ENCODE data around the gene MLLT10.

MLLT10 gene

GRCh38 chr10:21737106-21737505, 203.1 kb downstream of the MLLT10 start:
- DNase-seq (ENCODE audit: low read depth, low spot score), result no peak

DNA sequence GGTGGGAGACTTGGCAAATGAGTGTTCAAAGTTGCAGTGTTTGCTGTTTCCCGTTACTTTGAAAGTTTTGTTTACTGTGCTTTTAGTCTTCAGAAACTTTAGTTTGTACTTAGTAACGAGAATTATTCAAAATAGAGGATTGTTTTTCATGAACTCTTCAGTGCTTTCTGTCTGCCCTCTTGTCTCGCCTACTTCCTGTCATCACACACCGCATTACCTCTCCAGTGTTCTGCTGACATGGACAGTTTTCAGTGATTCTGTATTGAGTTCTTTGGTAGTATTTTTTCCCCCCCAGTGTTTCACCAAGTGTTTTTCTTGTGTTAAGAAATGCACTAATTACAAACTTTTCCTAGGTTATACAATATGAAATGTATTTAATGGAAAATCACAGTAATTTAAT, 207.0 kb downstream of the MLLT10 start:
- no peak for DNase-seq (ENCODE audit: low read depth, low spot score)

- no peak for DNase-seq (ENCODE audit: low read depth, low spot score)
These were observed 208.8 kb downstream of the MLLT10 start for GRCh38 chr10:21742740-21743412.

GRCh38 chr10:21744223-21744622, 210.2 kb downstream of the MLLT10 start:
- DNase-seq (ENCODE audit: low read depth, low spot score), result no peak

GRCh38 chr10:21746118-21746517, 212.1 kb downstream of the MLLT10 start:
- no peak for DNase-seq (ENCODE audit: low read depth, low spot score)

- DNase-seq (ENCODE audit: low read depth, low spot score), result no peak
These were observed 213.8 kb downstream of the MLLT10 start for GRCh38 chr10:21747809-21748208.

DNA sequence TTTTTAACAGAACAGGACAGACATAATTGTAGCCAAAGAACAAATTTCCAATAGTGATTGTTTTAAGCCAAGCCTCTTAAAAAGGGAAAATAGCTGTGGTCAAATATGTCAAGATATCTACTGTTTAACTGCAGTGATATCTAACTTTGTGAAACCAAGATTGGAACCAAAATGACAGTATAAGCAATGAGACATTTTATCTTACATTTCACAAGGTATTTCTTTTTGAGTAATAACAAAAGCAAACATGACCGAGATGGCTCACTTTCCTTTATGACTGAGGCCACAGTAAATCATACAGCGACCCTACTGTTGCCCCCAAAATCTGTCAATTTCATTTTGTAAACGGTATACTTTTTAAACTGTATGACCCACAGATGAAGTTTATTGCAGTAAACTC, 215.8 kb downstream of the MLLT10 start:
- DNase-seq (ENCODE audit: low read depth, low spot score), result no peak

- no peak for DNase-seq (ENCODE audit: low read depth, low spot score)
These were observed 216.4 kb downstream of the MLLT10 start for GRCh38 chr10:21750424-21750823.

DNA sequence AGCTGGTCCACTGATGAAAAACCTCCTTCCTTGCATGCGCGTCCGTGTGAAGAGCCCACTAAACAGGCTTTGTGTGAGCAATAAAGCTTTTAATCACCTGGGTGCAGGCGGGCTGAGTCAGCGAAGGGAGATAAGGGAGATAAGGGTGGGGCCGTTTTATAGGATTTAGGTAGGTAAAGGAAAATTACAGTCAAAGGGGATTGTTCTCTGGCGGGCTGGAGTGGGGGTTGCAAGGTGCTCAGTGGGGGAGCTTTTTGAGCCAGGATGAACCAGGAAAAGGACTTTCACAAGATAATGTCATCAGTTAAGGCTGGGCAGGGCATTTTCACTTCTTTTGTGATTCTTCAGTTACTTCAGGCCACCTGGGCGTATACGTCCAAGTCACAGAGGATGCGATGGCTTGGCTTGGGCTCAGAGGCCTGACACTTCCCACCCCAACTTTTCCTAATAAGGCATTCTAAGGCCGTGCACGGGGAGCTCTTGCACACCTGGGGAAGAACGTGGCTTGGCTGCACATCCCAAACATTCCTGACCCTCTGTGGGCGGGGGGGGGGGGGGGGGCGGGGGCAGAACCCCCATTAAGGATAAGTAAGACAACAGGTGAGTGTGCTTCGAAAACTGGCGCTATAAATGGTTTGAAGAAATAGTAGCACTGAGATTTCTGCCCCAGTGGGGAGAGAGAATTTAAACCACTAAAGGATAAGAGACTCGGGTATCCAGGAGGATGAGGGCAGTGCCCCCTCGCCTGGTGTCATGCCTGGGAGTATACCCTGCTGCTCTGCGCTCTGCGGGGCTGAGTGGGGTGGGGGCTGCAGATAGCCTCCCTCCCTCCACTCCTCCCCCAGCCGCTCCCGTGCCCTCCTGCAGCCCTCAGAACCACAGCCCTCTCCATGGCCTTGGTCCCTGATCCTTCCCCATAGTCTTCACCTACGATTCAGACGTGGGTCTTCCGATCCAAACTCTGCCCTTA, 217.6 kb downstream of the MLLT10 start:
- DNase-seq (ENCODE audit: low read depth, low spot score), result peak; percentile 96

DNA sequence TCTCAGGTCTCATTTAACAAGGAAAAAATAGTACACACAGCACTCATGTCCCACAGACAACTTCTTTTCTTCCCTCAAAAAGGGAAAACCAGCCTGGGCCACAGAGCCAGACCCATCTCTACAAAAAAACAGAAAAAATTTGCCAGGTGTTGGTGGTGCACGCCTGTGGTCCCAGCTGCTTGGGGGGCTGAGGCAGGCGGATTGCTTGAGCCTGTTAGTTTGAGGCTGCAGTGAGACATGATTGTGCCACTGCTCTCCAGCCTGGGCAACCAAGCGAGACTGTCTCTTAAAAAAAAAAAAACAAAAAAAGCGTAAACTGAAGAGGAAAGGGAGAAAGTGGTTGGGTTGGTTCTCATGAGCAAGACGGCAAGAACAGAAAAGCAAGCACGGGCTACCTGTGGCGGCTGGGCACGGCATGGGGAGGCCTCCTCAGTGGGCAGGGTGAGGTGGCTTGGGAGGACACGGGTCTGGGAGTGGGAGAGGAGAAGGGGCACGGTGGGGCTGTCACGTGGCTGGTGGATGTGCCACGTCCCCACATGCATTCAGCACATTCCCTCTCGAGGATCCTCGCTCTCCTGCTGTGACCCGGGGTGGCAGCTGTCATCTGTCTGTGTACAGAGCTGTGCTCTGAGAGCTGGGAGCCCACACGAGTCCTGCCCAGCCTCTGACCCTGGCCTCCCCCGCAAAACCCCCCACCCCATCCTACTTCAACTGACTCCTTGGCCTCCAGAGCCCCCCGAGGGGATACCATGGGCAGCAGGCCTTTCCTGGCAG, 219.7 kb downstream of the MLLT10 start:
- no peak for DNase-seq (ENCODE audit: low read depth, low spot score)

DNA sequence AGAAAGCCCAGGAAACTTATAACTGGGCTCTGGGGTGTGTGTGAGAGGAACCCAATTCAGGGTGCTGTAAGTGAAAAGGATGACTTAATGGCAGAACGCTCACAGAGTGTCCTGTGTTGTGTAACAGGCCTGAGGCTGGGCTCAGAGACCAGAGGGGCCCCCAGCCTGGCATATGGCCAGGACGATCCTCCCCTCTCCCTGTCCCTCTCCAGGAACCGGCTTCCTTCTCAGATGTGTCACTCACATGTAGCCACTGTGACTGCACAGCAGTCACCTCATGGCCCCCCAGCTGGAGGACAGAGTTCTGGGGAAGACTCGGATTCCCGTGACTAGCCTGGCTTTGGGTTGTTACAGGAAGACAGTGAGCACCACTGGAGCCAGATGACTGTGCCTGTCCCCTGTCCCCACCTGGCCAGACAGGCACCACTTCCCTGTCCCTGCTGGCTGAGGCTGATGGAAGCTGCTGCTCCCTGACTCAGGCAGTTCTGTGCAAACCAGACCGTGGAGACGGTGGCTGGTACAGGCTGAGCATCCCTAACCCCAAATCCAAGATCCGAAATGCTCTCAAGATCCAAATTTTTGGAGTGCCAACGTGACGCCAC, 220.5 kb downstream of the MLLT10 start:
- no peak for DNase-seq (ENCODE audit: low read depth, low spot score)

DNA sequence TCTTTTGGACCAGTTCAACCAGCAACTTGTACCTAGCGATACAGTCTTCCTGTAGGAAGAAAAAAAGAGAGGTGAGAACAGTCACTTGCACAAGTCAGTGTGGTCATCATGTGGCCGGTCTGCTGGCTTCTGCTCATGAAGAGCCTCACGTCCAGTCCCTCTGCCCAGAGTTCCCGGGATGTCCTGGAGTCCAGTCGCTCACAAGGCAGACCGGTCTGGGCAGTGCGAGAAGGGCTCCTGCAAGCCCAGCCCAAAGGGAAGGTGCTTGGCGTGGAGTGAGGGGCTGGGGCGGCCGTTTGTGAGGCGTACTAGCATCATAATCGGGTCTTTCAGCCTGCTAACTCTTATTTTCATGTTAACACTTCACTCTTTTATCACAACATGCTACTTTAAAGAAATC, 222.7 kb downstream of the MLLT10 start:
- DNase-seq (ENCODE audit: low read depth, low spot score), result no peak

DNA sequence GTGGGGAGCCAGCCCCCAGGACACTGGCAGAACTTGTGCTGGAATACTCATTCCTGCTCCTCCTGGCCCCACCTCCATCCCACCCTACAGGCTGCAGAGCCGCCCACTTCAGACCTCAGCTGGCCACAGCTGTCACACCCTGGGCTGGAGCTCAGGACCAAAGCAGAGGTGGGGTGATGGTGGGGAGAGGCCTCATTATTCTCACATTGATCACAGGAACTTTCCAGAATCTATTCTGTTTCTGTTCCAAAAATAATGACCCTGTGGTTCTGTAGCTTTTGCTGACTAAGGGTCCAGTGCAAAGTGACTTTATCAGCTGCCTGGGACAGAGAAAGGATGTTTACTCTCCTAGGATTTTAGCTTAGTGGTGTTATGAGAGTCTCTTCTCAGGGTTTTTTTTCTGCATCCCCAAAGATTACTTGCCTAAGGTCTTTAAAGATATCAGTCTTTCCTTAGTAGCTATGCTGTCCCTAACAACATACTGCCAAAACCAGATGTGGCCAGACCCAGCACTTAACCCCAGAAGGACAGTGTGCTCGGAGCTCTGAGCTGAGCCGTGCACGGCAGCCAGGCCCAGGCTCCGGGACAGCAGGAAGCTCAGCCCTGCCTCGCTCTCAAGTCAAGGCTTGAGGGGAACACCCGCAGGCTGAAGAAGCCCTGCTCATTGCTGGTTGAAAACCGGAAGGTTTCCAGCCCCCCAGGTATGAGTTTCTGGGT, 223.3 kb downstream of the MLLT10 start:
- no peak for DNase-seq (ENCODE audit: low read depth, low spot score)

DNA sequence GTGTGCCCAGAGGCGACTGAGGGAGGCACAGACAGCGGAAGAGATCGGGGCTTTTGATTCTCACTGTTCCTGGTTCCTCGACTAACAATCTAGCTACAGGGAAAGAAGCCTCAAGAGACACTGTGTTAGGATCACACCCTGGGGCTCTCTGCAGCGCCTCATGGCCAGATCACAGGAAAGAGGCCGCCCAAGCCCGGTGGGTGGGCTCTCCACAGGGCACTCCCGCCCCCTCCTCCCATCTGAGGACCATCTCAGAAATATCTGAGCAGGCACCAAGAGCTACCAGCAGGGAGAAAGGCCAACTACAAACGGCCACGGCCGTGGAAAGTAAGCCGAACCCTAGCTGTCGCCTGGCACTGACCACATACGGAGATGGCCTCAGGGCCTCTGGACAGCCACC, 224.2 kb downstream of the MLLT10 start:
- no peak for DNase-seq (ENCODE audit: low read depth, low spot score)

GRCh38 chr10:21758696-21759095, 224.7 kb downstream of the MLLT10 start:
- DNase-seq (ENCODE audit: low read depth, low spot score), result no peak

- DNase-seq (ENCODE audit: low read depth, low spot score), result no peak
These were observed 225.2 kb downstream of the MLLT10 start for GRCh38 chr10:21759232-21759631.

DNA sequence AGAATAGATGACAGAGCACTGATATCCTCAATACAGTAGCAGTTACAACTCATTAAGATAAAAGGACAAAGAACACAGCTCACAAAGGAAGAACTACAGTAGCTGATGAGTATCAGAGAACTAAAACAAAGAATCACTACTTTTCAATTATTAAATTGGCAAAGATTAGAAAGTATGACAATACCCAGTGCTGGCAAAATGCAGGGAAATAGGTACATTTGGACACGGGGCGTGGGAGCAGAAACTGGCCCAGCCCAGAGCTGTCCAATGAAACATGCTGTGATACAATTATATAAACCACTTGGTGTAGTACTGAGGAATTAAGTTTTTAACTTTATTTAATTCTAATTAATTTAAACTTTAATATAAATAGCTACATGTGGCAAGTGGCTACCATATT, 226.3 kb downstream of the MLLT10 start:
- DNase-seq (ENCODE audit: low read depth, low spot score), result no peak

DNA sequence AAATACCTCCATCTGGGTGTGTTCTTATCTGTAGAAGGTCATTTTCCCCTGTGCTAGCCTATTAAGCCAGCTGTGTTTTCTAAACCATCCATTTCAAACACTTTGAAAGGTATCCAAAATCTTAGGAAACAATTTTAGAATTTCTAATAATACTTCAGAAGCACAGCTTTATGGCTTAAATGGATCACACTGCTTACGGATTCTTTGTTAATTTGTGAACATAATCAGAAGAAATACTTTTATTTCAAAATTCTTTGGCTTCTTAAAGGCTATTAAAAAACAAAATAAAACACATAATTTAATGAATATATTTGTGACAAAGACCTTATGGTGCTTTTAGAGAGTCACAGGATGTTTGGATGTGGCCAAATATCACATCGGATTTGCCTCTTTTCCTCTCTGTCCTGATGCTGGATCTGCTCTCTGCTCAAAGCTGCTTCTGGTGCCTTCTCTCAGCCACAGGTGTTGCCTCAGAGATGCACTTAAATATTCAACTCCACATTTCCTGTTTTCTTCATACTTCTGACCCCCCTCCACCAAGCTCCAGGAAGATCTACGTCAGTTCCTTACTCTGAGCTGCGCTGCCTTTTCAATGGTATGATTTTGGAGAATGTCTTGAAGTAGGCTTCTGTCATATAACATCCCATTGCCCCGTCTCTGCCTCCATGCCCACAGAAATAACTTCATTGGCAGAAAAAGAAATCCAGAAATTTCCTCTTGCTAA, 230.6 kb downstream of the MLLT10 start:
- no peak for DNase-seq (ENCODE audit: low read depth, low spot score)

- DNase-seq (ENCODE audit: low read depth, low spot score), result no peak
These were observed 235.0 kb downstream of the MLLT10 start for GRCh38 chr10:21769041-21769440.

- DNase-seq (ENCODE audit: low read depth, low spot score), result no peak
These were observed 237.2 kb downstream of the MLLT10 start for GRCh38 chr10:21771219-21771618.

Data from iPS DF 19.7 (cell line).